ENCODE results near the gene FLT4. TPM values are rescaled to one million over a fixed set of nuclear protein-coding genes. Genes with fewer than 3 reads are reported as not detected.

Gene FLT4
- total RNA-seq, 1 experiment from 2014 or later = 6.3 TPM

DNA sequence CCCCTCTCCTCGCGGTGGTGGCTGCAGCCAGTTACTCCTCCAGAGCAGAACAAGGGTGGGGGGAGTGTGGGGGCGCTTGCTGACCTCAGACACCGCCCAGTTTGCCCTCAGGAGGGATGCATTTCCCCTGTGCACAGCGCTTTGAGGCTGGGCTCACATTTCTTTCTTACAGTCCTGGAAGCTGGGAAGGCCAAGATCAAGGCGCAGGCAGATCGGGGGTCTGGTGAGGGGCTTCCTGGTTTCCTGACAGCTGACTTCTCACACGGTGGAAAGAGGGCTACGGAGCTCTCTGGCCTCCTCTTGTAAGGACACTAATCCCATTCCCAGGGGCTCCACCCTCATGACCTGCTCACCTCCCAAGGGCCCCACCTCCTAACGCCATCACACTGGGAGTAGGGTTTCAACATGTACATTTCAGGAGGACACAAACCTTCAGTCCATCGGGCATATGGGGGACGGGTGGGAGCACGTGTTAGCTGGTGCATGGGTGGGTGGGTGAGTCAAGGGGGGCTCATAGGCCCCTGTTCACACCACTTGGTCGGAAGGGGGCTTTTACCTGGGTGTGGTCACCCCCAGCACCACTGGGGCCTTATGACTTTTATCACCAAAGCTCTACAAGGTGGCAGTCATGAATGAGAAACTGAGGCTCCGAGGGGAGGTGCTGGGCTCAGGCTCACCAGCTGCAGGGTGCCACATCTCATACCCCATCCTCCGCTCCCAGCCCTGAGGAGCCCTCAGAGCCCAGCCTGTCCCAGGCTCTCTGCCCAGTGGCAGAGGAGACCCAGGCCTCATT, 50.4 kb downstream of the FLT4 start:
- Mint-ChIP-seq H3K27ac (no peak overlapping the region), H3K36me3 (ENCODE audit: insufficient read depth in 1 of 3, low read depth in 3 of 3) (no peaks in the 10 kb centered on the region), H3K4me3 (no peak overlapping the region), H3K4me1 (peaks cover 0 to 6% of the 10 kb centered on the region in 2 experiments; a peak in 2 of 4 replicates), H3K27me3 (ENCODE audit: low read depth) (peaks cover 7% of the 10 kb centered on the region), H3K9me3 (no peaks in the 10 kb centered on the region)
- no peak overlapping the region; the same call in 1 of the 2 replicates for H3K14ac ChIP-seq (ENCODE audit: insufficient read depth, low read length)
- H3K27ac ChIP-seq (ENCODE audit: insufficient read length, low read depth, low read length) = no peak overlapping the region
- no peaks in the 10 kb centered on the region for H3K4me1 ChIP-seq (ENCODE audit: insufficient read depth, low read length)
- TF ChIP-seq CTCF (conservative IDR thresholded peaks at IDR 0.05) = no peak
- no peak overlapping the region for H2BK12ac ChIP-seq (ENCODE audit: insufficient read length, low read depth, low read length)
- no CpG with 5 or more reads among the region's 16 CpGs for WGBS (ENCODE audit: extremely low coverage, insufficient read length, low lambda C conversion rate)
- no peak overlapping the region for H2BK15ac ChIP-seq (ENCODE audit: low read depth, low read length)
- H2BK120ac ChIP-seq (ENCODE audit: low read depth, low read length, poor library complexity, severe bottlenecking) = no peak overlapping the region
- H3K4me2 ChIP-seq (ENCODE audit: insufficient read depth, insufficient read length, low read length) = no peak overlapping the region
- no peak overlapping the region for H4K5ac ChIP-seq (ENCODE audit: insufficient read length, low read depth, low read length)
- no peak overlapping the region for H4K91ac ChIP-seq (ENCODE audit: insufficient read length, low read depth, low read length)
- H2AK5ac ChIP-seq (ENCODE audit: insufficient read length, low read length) = no peak overlapping the region
- H3K27me3 ChIP-seq (ENCODE audit: insufficient read depth, low read length) = no peaks in the 10 kb centered on the region
- H3K79me1 ChIP-seq (ENCODE audit: insufficient read depth, low read depth, low read length, poor library complexity, severe bottlenecking) = no peaks in the 10 kb centered on the region
- no peak overlapping the region for H3K9ac ChIP-seq (ENCODE audit: extremely low read depth, insufficient read length, low read length)
- H3T11ph ChIP-seq (ENCODE audit: low read length) = no peak overlapping the region
- H3K23me2 ChIP-seq (ENCODE audit: insufficient read length, low read depth, low read length, poor library complexity, severe bottlenecking) = no peaks in the 10 kb centered on the region
- no peak overlapping the region for H3K56ac ChIP-seq (ENCODE audit: insufficient read length, low read depth, low read length)
- H3K18ac ChIP-seq (ENCODE audit: insufficient read length, low read depth, low read length) = no peak overlapping the region
- no peak for DNase-seq
- no peaks in the 10 kb centered on the region for H3K79me2 ChIP-seq (ENCODE audit: insufficient read depth, low read length)
- no peak overlapping the region for H2AFZ ChIP-seq (ENCODE audit: low read length)
- no peaks in the 10 kb centered on the region for H4K20me1 ChIP-seq (ENCODE audit: control insufficient read depth, insufficient read depth, insufficient read length)
- H3K9me3 ChIP-seq (ENCODE audit: control insufficient read depth, low read depth, low read length) = no peaks in the 10 kb centered on the region
- no peak overlapping the region for H2BK20ac ChIP-seq (ENCODE audit: low read depth, low read length, poor library complexity, severe bottlenecking)
- no peak overlapping the region for H2BK5ac ChIP-seq (ENCODE audit: insufficient read length, low read length)
- H3K23ac ChIP-seq (ENCODE audit: insufficient read length, low read depth, low read length) = no peak overlapping the region
- no peak overlapping the region for H4K8ac ChIP-seq (replicated peaks; ENCODE audit: insufficient read length, low read depth, low read length)
- no peak overlapping the region for H3K4ac ChIP-seq (ENCODE audit: low read depth, low read length)

Measured in H9 (cell line).